ENCODE measurements around the gene SEPHS2.
"Not testable (repeated sequence)": the region's sequence is repeated elsewhere in the genome, so short reads cannot be mapped to it uniquely, and the experiment has no call there.

Gene SEPHS2

DNA sequence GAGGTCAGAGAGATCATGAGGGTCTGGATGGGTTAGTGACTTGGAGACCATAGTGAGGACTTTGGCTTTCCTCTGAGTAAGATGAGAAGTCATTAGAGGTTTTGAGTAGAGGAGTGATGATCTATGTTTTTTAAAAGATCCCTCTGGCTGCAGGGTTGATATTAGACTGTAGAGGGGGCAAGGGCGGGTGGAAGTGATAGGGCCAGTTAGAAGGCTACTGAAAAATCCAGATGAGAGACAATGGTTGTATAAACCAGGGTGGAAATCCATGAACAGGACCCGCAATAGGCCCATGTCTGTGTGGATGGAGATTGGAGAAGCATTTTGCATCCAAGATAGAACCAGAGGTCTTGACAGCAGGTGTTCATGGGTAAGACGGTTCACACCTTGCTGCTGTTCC lies 36.7 kb upstream of the SEPHS2 start:
- H3K4me1 ChIP-seq (ENCODE audit: control insufficient read depth, insufficient read depth, low read length, poor library complexity, severe bottlenecking), result peaks cover 5% of the 10 kb centered on the region
- no peaks in the 10 kb centered on the region for H3K27me3 ChIP-seq (replicated peaks; ENCODE audit: control insufficient read depth, insufficient read depth, low read length, poor library complexity, severe bottlenecking)
- no peak overlapping the region for H3K4me3 ChIP-seq (ENCODE audit: insufficient read depth, low read depth, low read length, poor library complexity, severe bottlenecking)
- DNase-seq, result no peak
- H3K9me3 ChIP-seq (ENCODE audit: control insufficient read depth, low read length), result no peaks in the 10 kb centered on the region
- H3K27ac ChIP-seq (ENCODE audit: insufficient read depth, low read length, poor library complexity, severe bottlenecking), result no peak overlapping the region
- peaks cover 81% of the 10 kb centered on the region for H3K36me3 ChIP-seq (ENCODE audit: control insufficient read depth, insufficient read depth, low read length)

GRCh38 chr16:30481381-30481780 lies 35.7 kb upstream of the SEPHS2 start:
- no peaks in the 10 kb centered on the region for H3K27me3 ChIP-seq (replicated peaks; ENCODE audit: control insufficient read depth, insufficient read depth, low read length, poor library complexity, severe bottlenecking)
- no peaks in the 10 kb centered on the region for H3K9me3 ChIP-seq (ENCODE audit: control insufficient read depth, low read length)
- H3K4me1 ChIP-seq (ENCODE audit: control insufficient read depth, insufficient read depth, low read length, poor library complexity, severe bottlenecking), result peaks cover 7% of the 10 kb centered on the region
- no peak overlapping the region for H3K4me3 ChIP-seq (ENCODE audit: insufficient read depth, low read depth, low read length, poor library complexity, severe bottlenecking)
- H3K36me3 ChIP-seq (ENCODE audit: control insufficient read depth, insufficient read depth, low read length), result peaks cover 79% of the 10 kb centered on the region
- DNase-seq, result no peak
- no peak overlapping the region for H3K27ac ChIP-seq (ENCODE audit: insufficient read depth, low read length, poor library complexity, severe bottlenecking)

DNA sequence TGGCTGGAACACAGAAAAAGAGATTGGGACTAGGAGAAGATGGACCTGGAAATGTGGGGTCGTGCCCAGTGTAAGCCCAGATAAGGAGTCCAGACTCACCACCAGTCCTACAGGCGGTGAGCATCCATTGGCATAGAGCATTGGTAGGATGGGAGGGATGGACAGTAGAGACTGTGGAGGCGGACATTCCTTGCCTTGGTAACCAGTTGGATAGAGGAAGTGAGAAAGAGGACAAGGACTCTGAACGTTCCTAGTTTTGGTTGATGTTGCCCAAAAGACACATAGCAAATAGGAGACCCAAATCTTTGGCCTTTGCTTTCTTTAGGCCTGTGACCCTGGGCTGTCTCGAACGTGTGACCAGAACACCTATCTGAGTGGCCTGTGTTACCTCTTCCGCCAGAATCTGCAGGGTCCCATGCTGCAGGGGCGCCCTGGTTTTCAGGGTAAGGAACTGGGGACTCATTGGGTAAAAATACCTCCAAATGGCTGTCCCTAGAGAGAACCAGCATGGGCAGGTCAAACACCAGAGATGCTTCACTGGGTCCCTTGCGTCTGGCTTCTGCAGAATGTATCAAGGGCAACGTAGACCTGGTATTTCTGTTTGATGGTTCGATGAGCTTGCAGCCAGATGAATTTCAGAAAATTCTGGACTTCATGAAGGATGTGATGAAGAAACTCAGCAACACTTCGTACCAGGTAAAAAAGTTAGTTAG lies 33.2 kb upstream of the SEPHS2 start:
- Histone ChIP-seq H3K9me3 (ENCODE audit: control insufficient read depth, low read length) (no peaks in the 10 kb centered on the region), H3K27ac (ENCODE audit: insufficient read depth, low read length, poor library complexity, severe bottlenecking) (no peak overlapping the region), H3K27me3 (replicated peaks; ENCODE audit: control insufficient read depth, insufficient read depth, low read length, poor library complexity, severe bottlenecking) (no peaks in the 10 kb centered on the region), H3K4me1 (ENCODE audit: control insufficient read depth, insufficient read depth, low read length, poor library complexity, severe bottlenecking) (peaks cover 23% of the 10 kb centered on the region), H3K36me3 (ENCODE audit: control insufficient read depth, insufficient read depth, low read length) (peaks cover 61% of the 10 kb centered on the region), H3K4me3 (ENCODE audit: insufficient read depth, low read depth, low read length, poor library complexity, severe bottlenecking) (no peak overlapping the region)
- DNase-seq, result no peak

- peak overlapping the region; percentile 12 for H3K27ac ChIP-seq (ENCODE audit: insufficient read depth, low read length, poor library complexity, severe bottlenecking)
- not testable (repeated sequence) for H3K27me3 ChIP-seq (replicated peaks; ENCODE audit: control insufficient read depth, insufficient read depth, low read length, poor library complexity, severe bottlenecking); H3K9me3 ChIP-seq (ENCODE audit: control insufficient read depth, low read length); H3K4me3 ChIP-seq (ENCODE audit: insufficient read depth, low read depth, low read length, poor library complexity, severe bottlenecking); DNase-seq
- peaks cover 50% of the 10 kb centered on the region for H3K36me3 ChIP-seq (ENCODE audit: control insufficient read depth, insufficient read depth, low read length)
- H3K4me1 ChIP-seq (ENCODE audit: control insufficient read depth, insufficient read depth, low read length, poor library complexity, severe bottlenecking), result peaks cover 31% of the 10 kb centered on the region
These were observed 32.1 kb upstream of the SEPHS2 start for GRCh38 chr16:30477773-30478172.

GRCh38 chr16:30476991-30477390 lies 31.3 kb upstream of the SEPHS2 start:
- Histone ChIP-seq H3K4me1 (ENCODE audit: control insufficient read depth, insufficient read depth, low read length, poor library complexity, severe bottlenecking) (peaks cover 34% of the 10 kb centered on the region), H3K36me3 (ENCODE audit: control insufficient read depth, insufficient read depth, low read length) (peaks cover 42% of the 10 kb centered on the region), H3K27ac (ENCODE audit: insufficient read depth, low read length, poor library complexity, severe bottlenecking) (peak overlapping the region; percentile 26)

GRCh38 chr16:30474684-30475083 lies 29.0 kb upstream of the SEPHS2 start:
- Histone ChIP-seq H3K36me3 (ENCODE audit: control insufficient read depth, insufficient read depth, low read length) (peaks cover 21% of the 10 kb centered on the region), H3K27me3 (replicated peaks; ENCODE audit: control insufficient read depth, insufficient read depth, low read length, poor library complexity, severe bottlenecking) (no peaks in the 10 kb centered on the region), H3K27ac (ENCODE audit: insufficient read depth, low read length, poor library complexity, severe bottlenecking) (peak overlapping the region; percentile 84), H3K4me1 (ENCODE audit: control insufficient read depth, insufficient read depth, low read length, poor library complexity, severe bottlenecking) (peaks cover 46% of the 10 kb centered on the region), H3K9me3 (ENCODE audit: control insufficient read depth, low read length) (no peaks in the 10 kb centered on the region), H3K4me3 (ENCODE audit: insufficient read depth, low read depth, low read length, poor library complexity, severe bottlenecking) (peak overlapping the region; percentile 51)
- no peak for DNase-seq

More at GRCh38 chr16:30476991-30477390, 31.3 kb upstream of the SEPHS2 start:
- Histone ChIP-seq H3K4me3 (ENCODE audit: insufficient read depth, low read depth, low read length, poor library complexity, severe bottlenecking) (no peak overlapping the region), H3K9me3 (ENCODE audit: control insufficient read depth, low read length) (no peaks in the 10 kb centered on the region), H3K27me3 (replicated peaks; ENCODE audit: control insufficient read depth, insufficient read depth, low read length, poor library complexity, severe bottlenecking) (no peaks in the 10 kb centered on the region)
- no peak for DNase-seq

- Histone ChIP-seq H3K4me1 (ENCODE audit: control insufficient read depth, insufficient read depth, low read length, poor library complexity, severe bottlenecking) (peaks cover 45% of the 10 kb centered on the region), H3K9me3 (ENCODE audit: control insufficient read depth, low read length) (no peaks in the 10 kb centered on the region), H3K4me3 (ENCODE audit: insufficient read depth, low read depth, low read length, poor library complexity, severe bottlenecking) (peak overlapping the region; percentile 51), H3K27me3 (replicated peaks; ENCODE audit: control insufficient read depth, insufficient read depth, low read length, poor library complexity, severe bottlenecking) (no peaks in the 10 kb centered on the region), H3K27ac (ENCODE audit: insufficient read depth, low read length, poor library complexity, severe bottlenecking) (peak overlapping the region; percentile 84), H3K36me3 (ENCODE audit: control insufficient read depth, insufficient read depth, low read length) (peaks cover 16% of the 10 kb centered on the region)
- no peak for DNase-seq
These were observed 28.4 kb upstream of the SEPHS2 start for GRCh38 chr16:30474074-30474452.

DNA sequence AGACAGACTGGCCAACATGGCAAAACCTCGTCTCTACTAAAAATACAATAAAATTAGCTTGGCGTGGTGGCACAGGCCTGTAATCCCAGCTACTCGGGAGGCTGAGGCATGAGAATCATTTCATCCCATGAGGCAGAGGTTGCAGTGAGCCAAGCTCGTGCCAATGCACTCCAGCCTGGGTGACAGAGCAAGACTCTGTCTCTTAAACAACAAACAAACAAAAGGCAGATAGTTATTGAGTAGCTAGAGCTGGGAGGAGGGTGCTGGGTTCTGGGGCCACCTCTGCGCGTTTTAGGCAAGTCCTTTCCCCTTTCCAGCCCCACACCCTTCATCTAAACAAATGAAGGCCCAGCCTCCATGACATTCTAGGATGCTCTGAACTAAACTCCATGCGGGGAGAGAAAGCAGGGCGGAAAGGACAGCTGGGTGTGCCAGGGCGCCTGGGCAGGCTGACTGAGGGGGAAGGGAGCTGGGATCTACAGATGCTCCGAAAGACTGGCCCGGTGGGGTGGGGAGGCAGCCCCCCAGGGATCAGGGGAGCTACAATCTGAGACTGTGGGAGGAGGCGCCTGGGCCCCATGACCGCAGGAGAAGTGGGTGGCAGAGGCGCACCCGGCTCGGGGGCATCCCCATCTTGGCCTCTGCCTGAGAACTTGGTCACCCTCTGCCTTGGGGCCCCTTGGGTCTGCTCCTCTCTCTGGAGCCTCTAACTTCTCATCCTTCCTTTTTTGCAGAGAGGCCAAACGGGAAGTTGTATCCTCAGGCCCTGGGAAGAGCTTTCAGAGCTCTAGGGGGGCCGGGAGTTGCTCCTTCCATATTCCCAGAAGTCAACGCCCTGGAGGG lies 27.8 kb upstream of the SEPHS2 start:
- no peaks in the 10 kb centered on the region for H3K9me3 ChIP-seq (ENCODE audit: control insufficient read depth, low read length)
- peak overlapping the region; percentile 84 for H3K27ac ChIP-seq (ENCODE audit: insufficient read depth, low read length, poor library complexity, severe bottlenecking)
- H3K36me3 ChIP-seq (ENCODE audit: control insufficient read depth, insufficient read depth, low read length), result peaks cover 11% of the 10 kb centered on the region
- peak overlapping the region; percentile 51 for H3K4me3 ChIP-seq (ENCODE audit: insufficient read depth, low read depth, low read length, poor library complexity, severe bottlenecking)
- peak; percentile 20 to 32 (median 28) for DNase-seq
- peaks cover 45% of the 10 kb centered on the region for H3K4me1 ChIP-seq (ENCODE audit: control insufficient read depth, insufficient read depth, low read length, poor library complexity, severe bottlenecking)
- H3K27me3 ChIP-seq (replicated peaks; ENCODE audit: control insufficient read depth, insufficient read depth, low read length, poor library complexity, severe bottlenecking), result no peaks in the 10 kb centered on the region

DNA sequence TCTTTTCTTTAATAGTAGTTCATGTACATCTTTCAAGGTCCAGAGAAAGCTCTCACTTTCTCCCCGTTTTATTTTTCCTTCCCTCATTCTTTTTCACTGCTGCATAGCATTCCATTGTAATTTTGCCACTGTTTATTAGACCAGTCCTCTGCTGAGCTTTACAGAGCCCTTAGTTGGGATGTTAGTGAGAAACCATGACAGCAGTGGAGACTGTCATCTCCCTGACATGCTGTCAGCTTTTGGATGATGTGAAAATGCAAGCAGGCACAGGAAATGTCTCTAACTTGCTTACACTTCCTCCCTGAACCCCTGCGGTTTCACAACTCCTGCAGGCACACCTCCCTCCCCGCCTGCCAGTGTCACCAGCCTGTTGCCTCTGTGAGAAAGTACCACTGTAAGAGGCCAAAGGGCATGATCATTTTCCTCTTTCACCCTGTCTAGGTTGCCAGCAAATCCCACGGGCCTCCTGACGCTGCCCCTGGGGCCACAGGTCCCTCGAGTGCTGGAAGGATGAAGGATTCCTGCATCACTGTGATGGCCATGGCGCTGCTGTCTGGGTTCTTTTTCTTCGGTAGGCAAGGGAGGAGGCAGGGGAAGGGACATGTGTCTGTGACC lies 26.8 kb upstream of the SEPHS2 start, which contains the start of gene ITGAL:
TSS of gene ITGAL (plus strand) at position 415 of the 615 bp plus-strand sequence. CDS start at position 511, 96 bp downstream.
- peaks cover 11% of the 10 kb centered on the region for H3K36me3 ChIP-seq (ENCODE audit: control insufficient read depth, insufficient read depth, low read length)
- peak; percentile 72 to 83 (median 73) for DNase-seq
- no peaks in the 10 kb centered on the region for H3K9me3 ChIP-seq (ENCODE audit: control insufficient read depth, low read length)
- H3K4me1 ChIP-seq (ENCODE audit: control insufficient read depth, insufficient read depth, low read length, poor library complexity, severe bottlenecking), result peaks cover 44% of the 10 kb centered on the region
- peak within 1 kb of the TSS; percentile 51 for H3K4me3 ChIP-seq (ENCODE audit: insufficient read depth, low read depth, low read length, poor library complexity, severe bottlenecking)
- H3K27me3 ChIP-seq (replicated peaks; ENCODE audit: control insufficient read depth, insufficient read depth, low read length, poor library complexity, severe bottlenecking), result no peaks in the 10 kb centered on the region
- peak within 1 kb of the TSS; percentile 84 for H3K27ac ChIP-seq (ENCODE audit: insufficient read depth, low read length, poor library complexity, severe bottlenecking)
